Type B pancreatic cell (in vitro differentiated cells): ENCODE measurements around the gene DLK1. TPM values are rescaled to one million over a fixed set of nuclear protein-coding genes. Genes with fewer than 3 reads are reported as not detected.

ENCODE experiments used
- DNase-seq: peaks from one replicate; pipeline ENCODE4 v3.0.0; 2021; ENCODE audit warnings: mixed read lengths; ENCODE audit not compliant: unreplicated experiment; ENCODE audit errors: extremely low spot score
- H3K27ac Mint-ChIP-seq: 2 replicates; pipeline ENCODE4 v1.8.0; 2021; ENCODE audit warnings: mild to moderate bottlenecking, mixed read lengths
- H3K27me3 Mint-ChIP-seq: 2 replicates; pipeline ENCODE4 v1.8.0; 2021; ENCODE audit warnings: mixed read lengths
- H3K36me3 Mint-ChIP-seq: 2 replicates; pipeline ENCODE4 v1.8.0; 2021; ENCODE audit warnings: mixed read lengths
- H3K4me1 Mint-ChIP-seq: one replicate; pipeline ENCODE4 v1.8.0; 2021; ENCODE audit warnings: mixed read lengths; ENCODE audit not compliant: unreplicated experiment
- H3K4me3 Mint-ChIP-seq: 2 replicates; pipeline ENCODE4 v1.8.0; 2021; ENCODE audit warnings: mild to moderate bottlenecking, mixed read lengths
- H3K9me3 Mint-ChIP-seq: 2 replicates; pipeline ENCODE4 v1.8.0; 2021; ENCODE audit warnings: mixed read lengths
- CTCF ChIP-seq: fragments of 200-600 bp; sonication (generic); conservative IDR thresholded peaks from 2 replicates; pipeline ENCODE4 v1.5.0; 2021; ENCODE audit warnings: antibody characterized with exemption, mild to moderate bottlenecking
- total RNA-seq: library from RNA; stranded (reverse); gene quantifications from 2 replicates; pipeline ENCODE4 v1.2.1, GENCODE V29; 2021; ENCODE audit warnings: low replicate concordance

DLK1 gene
- total RNA-seq, 1 donor from 2014 or later, result 149 TPM

DNA sequence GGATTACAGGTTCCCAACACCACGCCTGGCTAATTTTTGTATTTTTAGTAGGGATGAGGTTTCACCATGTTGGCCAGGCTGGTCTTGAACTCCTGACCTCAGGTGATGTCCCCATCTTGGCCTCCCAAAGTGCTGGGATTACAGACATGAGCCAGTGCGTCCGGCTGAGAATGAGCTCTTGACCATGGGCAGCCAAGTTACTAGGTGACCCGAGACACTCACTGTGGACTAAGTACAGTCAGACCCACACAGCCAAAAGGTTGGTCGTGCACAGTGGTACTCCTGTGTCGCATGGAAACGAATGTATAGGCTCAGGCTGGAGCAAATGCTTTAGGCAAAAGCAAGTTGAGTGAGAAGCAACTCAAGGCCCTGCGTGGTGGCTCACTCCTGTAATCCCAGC is 21.0 kb downstream of the DLK1 start:
- Mint-ChIP-seq H3K27ac (no peak overlapping the region), H3K4me3 (no peak overlapping the region), H3K4me1 (no peaks in the 10 kb centered on the region), H3K36me3 (no peaks in the 10 kb centered on the region), H3K27me3 (peaks cover 23% of the 10 kb centered on the region), H3K9me3 (no peaks in the 10 kb centered on the region)
- TF ChIP-seq CTCF, result no peak
- DNase-seq, result no peak

DNA sequence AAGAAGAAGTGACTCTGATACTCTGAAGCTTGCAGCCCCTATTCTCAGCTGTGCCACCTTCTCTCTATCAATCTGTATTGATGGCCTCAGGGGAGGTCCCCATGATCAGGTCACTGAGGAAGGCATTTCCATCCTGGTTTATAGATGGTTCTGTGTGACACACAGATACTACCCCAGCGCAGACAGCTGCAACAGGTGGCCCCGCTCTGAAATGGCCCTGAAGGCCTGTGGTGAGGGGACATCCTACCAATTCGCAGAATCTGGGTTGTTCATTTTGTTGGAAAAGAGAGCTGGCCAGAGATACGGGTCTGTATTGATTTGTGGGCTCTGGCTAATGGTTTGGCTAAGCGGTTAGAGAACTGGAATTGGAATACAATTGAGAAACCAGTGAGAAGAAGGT is 21.7 kb downstream of the DLK1 start:
- no peaks in the 10 kb centered on the region for H3K9me3 Mint-ChIP-seq
- H3K36me3 Mint-ChIP-seq, result no peaks in the 10 kb centered on the region
- H3K27me3 Mint-ChIP-seq, result peaks cover 26% of the 10 kb centered on the region
- no peaks in the 10 kb centered on the region for H3K4me1 Mint-ChIP-seq
- TF ChIP-seq CTCF, result no peak
- DNase-seq, result no peak
- H3K27ac Mint-ChIP-seq, result no peak overlapping the region
- H3K4me3 Mint-ChIP-seq, result no peak overlapping the region

DNA sequence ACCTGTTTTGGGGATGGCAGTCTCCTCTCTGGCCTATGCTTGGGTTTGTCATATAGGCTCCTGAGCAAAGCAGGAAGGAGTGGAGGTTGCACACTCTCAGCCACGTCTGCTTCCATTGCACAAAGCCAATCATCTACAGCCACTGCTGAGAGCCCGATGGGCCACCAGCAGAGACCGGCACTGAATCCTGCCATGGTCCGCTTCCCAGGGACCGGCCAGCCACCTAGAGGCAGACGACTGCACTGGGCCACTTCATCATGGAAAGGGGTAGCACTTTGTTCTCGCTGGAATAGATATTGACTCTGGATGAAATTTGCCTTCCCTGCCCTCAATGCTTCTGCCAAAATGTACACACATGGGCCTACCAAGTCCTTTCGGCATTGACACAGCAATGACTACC is 22.3 kb downstream of the DLK1 start:
- no peaks in the 10 kb centered on the region for H3K9me3 Mint-ChIP-seq
- no peaks in the 10 kb centered on the region for H3K4me1 Mint-ChIP-seq
- H3K27me3 Mint-ChIP-seq, result peaks cover 31% of the 10 kb centered on the region
- H3K27ac Mint-ChIP-seq, result no peak overlapping the region
- DNase-seq, result no peak
- no peaks in the 10 kb centered on the region for H3K36me3 Mint-ChIP-seq
- no peak overlapping the region for H3K4me3 Mint-ChIP-seq
- no peak for TF ChIP-seq CTCF

GRCh38 chr14:100749967-100750597 is 23.4 kb downstream of the DLK1 start:
- Mint-ChIP-seq H3K27ac (no peak overlapping the region), H3K4me1 (no peaks in the 10 kb centered on the region), H3K9me3 (no peaks in the 10 kb centered on the region), H3K4me3 (no peak overlapping the region), H3K27me3 (peaks cover 31% of the 10 kb centered on the region), H3K36me3 (no peaks in the 10 kb centered on the region)
- no peak for DNase-seq
- TF ChIP-seq CTCF, result no peak

DNA sequence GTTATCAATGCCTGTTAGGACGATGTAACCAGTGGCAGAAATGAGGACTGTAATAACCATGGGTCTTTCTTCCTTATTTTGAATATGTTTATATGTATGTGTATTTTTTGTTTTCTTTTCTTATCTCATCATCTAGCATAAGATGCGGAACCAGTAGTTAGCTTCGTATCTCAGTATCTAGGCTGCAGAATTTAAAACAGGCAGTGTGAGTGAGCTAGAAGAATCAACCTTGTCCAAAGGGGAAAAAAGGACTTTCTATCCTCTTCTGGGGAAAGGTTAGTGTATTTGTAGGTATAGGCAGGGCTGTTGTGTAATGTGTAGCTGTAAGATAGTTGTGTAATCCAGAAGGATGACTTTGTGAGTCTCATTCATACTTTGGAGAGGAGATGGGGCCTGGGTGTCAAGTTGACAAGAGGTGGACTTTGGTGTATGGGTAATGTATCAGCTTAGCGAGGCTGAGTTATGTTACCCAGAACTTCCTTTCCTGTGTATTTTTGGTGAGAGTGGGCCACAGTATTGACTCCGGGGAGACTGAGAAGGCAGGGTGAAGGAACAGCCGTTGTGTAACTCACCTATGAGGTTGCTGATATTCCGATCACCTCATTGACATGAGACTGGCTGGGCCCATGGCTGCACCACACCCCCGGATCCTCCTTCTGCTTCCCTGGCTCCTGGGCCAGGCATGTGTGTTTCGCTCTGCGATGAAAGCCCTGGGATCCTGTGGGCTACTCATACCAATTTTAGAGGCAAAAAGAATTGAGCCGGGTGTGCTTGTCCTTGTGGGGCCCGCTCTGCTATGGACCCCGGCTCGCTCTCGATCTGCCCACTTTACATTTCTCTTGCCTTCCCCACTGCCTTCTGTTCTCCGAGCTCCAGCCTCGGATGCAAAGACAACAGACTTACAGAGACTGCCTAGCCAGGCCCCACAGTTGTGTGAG is 24.3 kb downstream of the DLK1 start:
- TF ChIP-seq CTCF, result no peak
- Mint-ChIP-seq H3K27me3 (peaks cover 35% of the 10 kb centered on the region), H3K9me3 (no peaks in the 10 kb centered on the region), H3K27ac (no peak overlapping the region), H3K36me3 (no peaks in the 10 kb centered on the region), H3K4me3 (no peak overlapping the region), H3K4me1 (no peaks in the 10 kb centered on the region)
- DNase-seq, result no peak
